NT2/D1 (cell line): ENCODE data around the gene DCP2.

ENCODE experiments used
- SUZ12 ChIP-seq: IDR thresholded peaks from 2 replicates; pipeline ENCODE4 v1.6.1; 2011; ENCODE audit not compliant: insufficient read length, insufficient read depth; ENCODE audit errors: extremely low read depth
- YY1 ChIP-seq: IDR thresholded peaks from 2 replicates; pipeline ENCODE4 v1.6.1; 2011; ENCODE audit not compliant: insufficient read length, insufficient read depth
- ZNF274 ChIP-seq: IDR thresholded peaks from 2 replicates; pipeline ENCODE4 v1.6.1; 2011; ENCODE audit warnings: mild to moderate bottlenecking, low read depth, low read length

- no peak for TF ChIP-seq YY1
- no peak for TF ChIP-seq ZNF274
- TF ChIP-seq SUZ12: no peak
These were observed 21.7 kb downstream of the DCP2 start for GRCh38 chr5:112998296-112998695.
